HEK293T (cell line): ENCODE data around the gene ZNF316.

Experiments
- BHLHE40 ChIP-seq: fragments of 450-650 bp; IDR thresholded peaks from 2 replicates; pipeline ENCODE4 v1.6.1; 2016; ENCODE audit warnings: mild to moderate bottlenecking, moderate library complexity, borderline replicate concordance
- L3MBTL2 ChIP-seq: fragments of 450-650 bp; conservative IDR thresholded peaks from 2 replicates; pipeline ENCODE4 v1.6.1; 2016; ENCODE audit warnings: mild to moderate bottlenecking

GRCh38 chr7:6624246-6624611 is 12.9 kb upstream of the ZNF316 start:
- no peak for TF ChIP-seq BHLHE40
- TF ChIP-seq L3MBTL2 = no peak
